Ovary (tissue), 3 donors: ENCODE measurements around the gene FBXL17.

ENCODE experiments used
- CTCF ChIP-seq, 3 donors: fragments of 450-650 bp in 2 of 3; fragments of 200-600 bp in 1 of 3; IDR thresholded peaks; one replicate each; pipeline versions ENCODE4 v1.5.1 to v1.8.0; 2016 to 2022; ENCODE audit warnings: antibody characterized with exemption in 3 of 3, mild to moderate bottlenecking in 1 of 3
- EP300 ChIP-seq: sonication (generic); formaldehyde crosslinking; IDR thresholded peaks from one replicate; pipeline ENCODE4 v1.6.1; 2017; ENCODE audit warnings: antibody characterized with exemption
- POLR2A ChIP-seq: fragments of 450-650 bp; IDR thresholded peaks from one replicate; pipeline ENCODE4 v1.6.1; 2017; ENCODE audit warnings: antibody characterized with exemption, mild to moderate bottlenecking, moderate library complexity
- donor health status: DM: no; HTN: no; CAD: no.

- no peak for TF ChIP-seq EP300
- TF ChIP-seq POLR2A, result no peak
- TF ChIP-seq CTCF (IDR thresholded peaks at IDR 0.05), result no peak
These were observed 321.6 kb downstream of the FBXL17 start for GRCh38 chr5:108060340-108060739.
